Smooth muscle cell of the coronary artery (primary cell): ENCODE results near the gene UQCRQ. TPM values are rescaled to one million over a fixed set of nuclear protein-coding genes. Genes with fewer than 3 reads are reported as not detected.

ENCODE experiments used
- total RNA-seq: library from RNA; depleted of rRNA; stranded (reverse); fragments of >200 nt; gene quantifications from 2 replicates; pipeline ENCODE4 v1.2.3, GENCODE V29; 2014; ENCODE audit warnings: low replicate concordance

Gene UQCRQ
- 135 and 151 TPM in 2 replicates for total RNA-seq

GRCh38 chr5:132866342-132867045 is at the start of gene UQCRQ, which contains the start of gene GDF9:
Gene UQCRQ, plus strand, starts transcription at chr5:132866642. Its CDS starts 240 bp downstream, at chr5:132866882.
Gene GDF9, minus strand, starts transcription at chr5:132866469. Its CDS starts 1,936 bp downstream, at chr5:132864533.

DNA sequence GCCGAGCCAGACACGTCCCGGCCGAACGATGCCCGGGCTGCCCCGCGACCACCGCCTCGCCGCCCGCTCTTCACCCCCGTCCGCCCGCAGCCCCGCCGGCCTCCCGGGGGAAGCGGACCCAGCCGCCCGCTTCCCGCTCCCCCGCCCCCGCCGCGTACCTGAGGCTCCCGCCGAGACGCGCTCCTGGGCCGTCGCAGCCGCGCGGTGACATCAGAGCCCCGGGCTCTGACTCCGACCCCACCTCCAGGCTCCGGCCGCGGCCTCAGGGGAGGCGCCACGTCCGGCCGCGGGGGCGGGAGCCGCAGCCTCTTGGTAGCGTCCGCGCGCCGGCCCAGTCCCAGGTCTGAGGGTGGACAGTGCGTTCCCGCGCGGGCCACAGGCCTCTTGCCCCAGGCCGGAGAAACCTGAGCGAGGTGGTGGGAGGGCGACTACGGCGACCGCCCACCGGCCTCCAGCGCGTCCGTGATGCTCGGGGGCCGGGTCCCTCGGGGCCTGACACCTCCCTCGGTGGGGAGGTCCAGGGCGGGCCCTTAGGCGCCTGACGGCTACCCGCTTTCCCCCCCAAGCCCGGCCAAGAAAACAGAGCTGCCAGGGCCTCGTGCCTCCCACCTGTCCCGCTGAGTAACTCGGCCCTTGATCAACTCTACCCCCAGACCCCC is 35.9 kb upstream of the UQCRQ start, which contains the start of gene SHROOM1:
Gene SHROOM1 (minus strand): TSS at position 212 of the 659 bp plus-strand sequence. CDS start 4,507 bp downstream, outside the sequence.

DNA sequence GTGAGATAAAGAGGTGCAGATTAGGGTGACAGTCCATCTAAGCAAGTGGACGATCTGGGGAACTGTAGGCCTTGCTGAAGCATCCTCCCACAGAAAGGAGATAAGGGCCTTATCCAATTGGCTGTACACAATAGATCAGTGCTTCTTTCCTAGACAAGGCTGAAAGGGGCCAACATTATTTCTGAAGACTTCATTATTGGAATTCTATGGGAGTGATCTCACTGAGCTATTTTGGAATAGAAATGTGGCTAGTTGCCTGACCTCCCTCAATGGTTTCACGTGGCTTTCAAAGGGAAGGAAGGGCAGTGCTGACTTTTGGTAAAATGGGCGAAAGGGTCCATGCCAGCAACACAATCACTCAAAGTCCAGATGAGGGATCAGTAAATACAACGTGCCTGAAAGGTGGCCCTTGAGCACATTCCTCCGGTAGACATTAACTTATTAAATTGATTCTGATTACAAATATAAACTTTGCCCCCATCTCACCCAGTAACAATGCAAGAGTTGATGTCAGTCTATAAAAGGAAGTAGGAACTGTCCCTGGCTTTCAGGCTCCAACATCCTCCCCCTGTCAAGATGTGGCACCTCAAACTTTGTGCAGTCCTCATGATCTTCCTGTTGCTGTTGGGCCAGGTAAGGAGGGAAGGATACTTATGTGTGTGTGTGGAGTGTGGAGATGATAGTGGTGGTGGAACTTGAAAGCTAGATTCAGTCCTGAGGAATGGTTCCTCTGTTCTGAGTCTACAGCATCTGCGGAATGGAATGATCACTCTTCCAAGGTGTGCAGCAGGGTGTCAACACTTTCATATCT is 6.9 kb downstream of the UQCRQ start, which contains the start of gene LEAP2:
Gene LEAP2 (plus strand): TSS at position 550 of the 811 bp plus-strand sequence. CDS start 27 bp downstream, at position 577.

Other genes starting within 250 kb of the UQCRQ start
- gene IL13, start 208.5 kb upstream of the UQCRQ start, total RNA-seq = not detected in 2 replicates
- gene IL4, start 192.7 kb upstream of the UQCRQ start, total RNA-seq = not detected in 2 replicates
- gene KIF3A, start 129.1 kb upstream of the UQCRQ start, total RNA-seq = 7.4 and 9.9 TPM in 2 replicates
- gene CCNI2, start 119.2 kb upstream of the UQCRQ start, total RNA-seq = not detected in 2 replicates
- gene SEPTIN8, start 89.4 kb upstream of the UQCRQ start, total RNA-seq = 53.3 and 114 TPM in 2 replicates
- not detected in 2 replicates for gene SOWAHA, start 53.3 kb upstream of the UQCRQ start, total RNA-seq
- 1.1 and 3.2 TPM in 2 replicates for gene SHROOM1, start 36.0 kb upstream of the UQCRQ start, total RNA-seq
- gene GDF9, start 173 bp upstream of the UQCRQ start, total RNA-seq = under 0.01 and 0.47 TPM in 2 replicates
- gene LEAP2, start 7.0 kb downstream of the UQCRQ start, total RNA-seq = 0.08 TPM in 1 of 2 replicates, not detected in the other
- 12.9 and 30.7 TPM in 2 replicates for gene AFF4, start 97.0 kb downstream of the UQCRQ start, total RNA-seq
- gene ZCCHC10, start 159.9 kb downstream of the UQCRQ start, total RNA-seq = 7.8 and 9.8 TPM in 2 replicates
- gene HSPA4, start 185.4 kb downstream of the UQCRQ start, total RNA-seq = 75.9 and 98.7 TPM in 2 replicates